PC-9 (cell line): ENCODE results near the gene PTPRT. TPM values are rescaled to one million over a fixed set of nuclear protein-coding genes. Genes with fewer than 3 reads are reported as not detected.

Experiments
- BruUV-seq: library from RNA; stranded (reverse); fragments of 400-500 nt; replicated peaks from 2 replicates; lab custom pipeline; 2021; lab: Mats Ljungman, UMichigan
- CTCF ChIA-PET: fragments of 300-600 bp; sonication (Branson Sonifier 250); formaldehyde crosslinking; loops from one replicate; lab custom pipeline; 2022; ENCODE audit warnings: antibody characterized with exemption; lab: Charles Lee
- POLR2A ChIA-PET: fragments of 300-600 bp; sonication (Branson Sonifier 250); formaldehyde crosslinking; loops from one replicate; lab custom pipeline; 2022; ENCODE audit warnings: antibody characterized with exemption; ENCODE audit not compliant: unreplicated experiment; lab: Charles Lee
- DNase-seq, 2 experiments: peaks; one replicate each; pipeline versions ENCODE4 v3.0.0 to v3.0.0-alpha.2; 2015 to 2022; ENCODE audit warnings: mixed read lengths in 1 of 2
- H2AFZ ChIP-seq: fragments of 200-600 bp; sonication (generic); 2 replicates; pipeline ENCODE4 v1.8.1; 2017; ENCODE audit warnings: antibody characterized with exemption
- H3F3A ChIP-seq: fragments of 200-600 bp; sonication (generic); 2 replicates; pipeline ENCODE4 v1.8.1; 2017; ENCODE audit warnings: antibody characterized with exemption, mild to moderate bottlenecking, low read depth; ENCODE audit not compliant: insufficient read depth
- H3K27ac ChIP-seq: fragments of 200-600 bp; sonication (generic); 2 replicates; pipeline ENCODE4 v1.6.1; 2016; ENCODE audit warnings: mixed run types
- H3K27me3 ChIP-seq: fragments of 200-600 bp; sonication (generic); 2 replicates; pipeline ENCODE4 v1.6.1; 2016; ENCODE audit warnings: low read depth, mixed run types; ENCODE audit not compliant: insufficient read depth
- H3K36me3 ChIP-seq: fragments of 200-600 bp; sonication (generic); 2 replicates; pipeline ENCODE4 v1.6.1; 2016; ENCODE audit warnings: low read depth, mixed run types
- H3K4me1 ChIP-seq: fragments of 200-600 bp; sonication (generic); replicated peaks from 2 replicates; pipeline ENCODE4 v1.6.1; 2016; ENCODE audit warnings: mixed run types; ENCODE audit not compliant: insufficient read depth
- H3K4me2 ChIP-seq: fragments of 200-600 bp; sonication (generic); 2 replicates; pipeline ENCODE4 v1.6.1; 2017; ENCODE audit warnings: mixed run types
- H3K4me3 ChIP-seq: fragments of 200-600 bp; sonication (generic); 2 replicates; pipeline ENCODE4 v1.6.1; 2016; ENCODE audit warnings: mixed run types
- H3K79me2 ChIP-seq: fragments of 200-600 bp; sonication (generic); 2 replicates; pipeline ENCODE4 v1.6.1; 2017; ENCODE audit warnings: low read depth, mixed run types
- H3K9me2 ChIP-seq: fragments of 200-600 bp; sonication (generic); 2 replicates; pipeline ENCODE4 v1.8.1; 2017; ENCODE audit warnings: mild to moderate bottlenecking; ENCODE audit not compliant: insufficient read depth
- H3K9me3 ChIP-seq: fragments of 200-600 bp; sonication (generic); 2 replicates; pipeline ENCODE4 v1.8.1; 2016; ENCODE audit warnings: low read depth; ENCODE audit not compliant: insufficient read depth
- H4K20me1 ChIP-seq: fragments of 200-600 bp; sonication (generic); 2 replicates; pipeline ENCODE4 v1.8.1; 2017; ENCODE audit not compliant: insufficient read depth
- EZH2 ChIP-seq: fragments of 200-600 bp; sonication (generic); IDR thresholded peaks from 2 replicates; pipeline ENCODE4 v1.8.0; 2017; ENCODE audit warnings: antibody characterized with exemption, low read depth
- intact Hi-C: fragments of 100-400 bp; cut with micrococcal nuclease; formaldehyde crosslinking; loops from one replicate; pipeline ENCODE4 v1.10.0; 2022; ENCODE audit not compliant: unreplicated experiment
- total RNA-seq: library from RNA; stranded (reverse); gene quantifications from 2 replicates; pipeline ENCODE4 v1.2.3, GENCODE V29; 2021
- TF ChIP-seq, protein P1 (sequence below): fragments of 200-600 bp; sonication (generic); conservative IDR thresholded peaks from 2 replicates; pipeline ENCODE4 v1.6.1; 2017; ENCODE audit warnings: mixed run types, antibody characterized with exemption, mild to moderate bottlenecking, moderate library complexity

PTPRT gene
- total RNA-seq, 1 experiment from 2014 or later: not detected

DNA sequence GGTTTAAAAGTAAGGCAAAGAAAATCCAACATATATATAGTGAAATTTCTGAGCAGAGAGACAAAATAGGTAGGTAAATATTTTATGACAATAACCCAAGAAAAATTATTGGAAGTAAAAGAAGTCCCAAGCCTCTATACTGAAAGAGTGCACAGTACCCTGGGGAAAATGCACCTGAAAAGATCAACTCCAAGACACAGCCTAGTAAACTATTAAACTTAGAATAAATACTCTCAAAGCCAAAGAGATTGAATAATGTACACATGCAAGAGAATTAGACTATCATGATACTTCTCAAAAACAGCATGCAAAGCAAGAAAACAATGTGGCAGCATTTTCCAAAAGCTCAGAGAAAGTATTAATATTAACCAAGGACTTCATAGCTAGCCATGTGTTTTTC is 894.7 kb downstream of the PTPRT start:
- H3K9me3 ChIP-seq: no peaks in the 10 kb centered on the region
- no peaks in the 10 kb centered on the region for H3K27me3 ChIP-seq
- H2AFZ ChIP-seq: no peak overlapping the region
- no TSS peak for BruUV-seq
- H3K36me3 ChIP-seq: no peaks in the 10 kb centered on the region
- H3K79me2 ChIP-seq: no peaks in the 10 kb centered on the region
- no peak for DNase-seq
- no peak overlapping the region for H3K4me3 ChIP-seq
- ChIA-PET CTCF (no interaction called here), POLR2A (no interaction called here)
- no peak overlapping the region for H3K27ac ChIP-seq
- TF ChIP-seq, protein P1, sequence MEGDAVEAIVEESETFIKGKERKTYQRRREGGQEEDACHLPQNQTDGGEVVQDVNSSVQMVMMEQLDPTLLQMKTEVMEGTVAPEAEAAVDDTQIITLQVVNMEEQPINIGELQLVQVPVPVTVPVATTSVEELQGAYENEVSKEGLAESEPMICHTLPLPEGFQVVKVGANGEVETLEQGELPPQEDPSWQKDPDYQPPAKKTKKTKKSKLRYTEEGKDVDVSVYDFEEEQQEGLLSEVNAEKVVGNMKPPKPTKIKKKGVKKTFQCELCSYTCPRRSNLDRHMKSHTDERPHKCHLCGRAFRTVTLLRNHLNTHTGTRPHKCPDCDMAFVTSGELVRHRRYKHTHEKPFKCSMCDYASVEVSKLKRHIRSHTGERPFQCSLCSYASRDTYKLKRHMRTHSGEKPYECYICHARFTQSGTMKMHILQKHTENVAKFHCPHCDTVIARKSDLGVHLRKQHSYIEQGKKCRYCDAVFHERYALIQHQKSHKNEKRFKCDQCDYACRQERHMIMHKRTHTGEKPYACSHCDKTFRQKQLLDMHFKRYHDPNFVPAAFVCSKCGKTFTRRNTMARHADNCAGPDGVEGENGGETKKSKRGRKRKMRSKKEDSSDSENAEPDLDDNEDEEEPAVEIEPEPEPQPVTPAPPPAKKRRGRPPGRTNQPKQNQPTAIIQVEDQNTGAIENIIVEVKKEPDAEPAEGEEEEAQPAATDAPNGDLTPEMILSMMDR: no peak
- TF ChIP-seq EZH2: no peak
- intact Hi-C loops: no loop called here
- H3K4me2 ChIP-seq: no peak overlapping the region
- no peaks in the 10 kb centered on the region for H3K9me2 ChIP-seq
- no peaks in the 10 kb centered on the region for H4K20me1 ChIP-seq
- no peaks in the 10 kb centered on the region for H3K4me1 ChIP-seq
- H3F3A ChIP-seq: no peaks in the 10 kb centered on the region

DNA sequence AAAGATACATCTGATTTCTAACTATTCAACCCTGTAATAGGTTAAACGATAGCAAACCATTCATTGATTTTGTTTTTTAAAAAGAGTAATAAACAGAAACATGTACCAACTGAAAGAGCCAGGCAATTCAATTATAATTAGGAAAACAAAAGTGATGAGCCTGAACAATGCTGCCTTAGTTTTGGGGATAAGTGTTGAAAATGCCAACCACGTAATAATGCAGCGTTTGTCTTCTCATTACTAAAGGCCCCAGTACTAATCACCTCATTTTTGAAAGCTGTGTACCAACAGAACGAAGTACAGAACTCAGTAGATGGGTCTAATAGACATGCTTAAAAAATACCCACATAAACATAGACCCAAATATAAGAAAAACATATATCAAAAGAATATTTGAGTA is 907.9 kb downstream of the PTPRT start:
- Histone ChIP-seq H3K79me2 (no peaks in the 10 kb centered on the region), H2AFZ (no peak overlapping the region), H3K4me2 (no peak overlapping the region), H3K27ac (no peak overlapping the region), H3K4me3 (no peak overlapping the region), H3K27me3 (no peaks in the 10 kb centered on the region), H3K9me2 (no peaks in the 10 kb centered on the region), H3F3A (no peaks in the 10 kb centered on the region), H4K20me1 (no peaks in the 10 kb centered on the region), H3K36me3 (no peaks in the 10 kb centered on the region), H3K4me1 (no peaks in the 10 kb centered on the region), H3K9me3 (no peaks in the 10 kb centered on the region)
- no peak for DNase-seq
- ChIA-PET POLR2A (no interaction called here), CTCF (no interaction called here)
- intact Hi-C loops: no loop called here
- BruUV-seq: no TSS peak
- TF ChIP-seq EZH2: no peak
- TF ChIP-seq, protein P1: no peak

DNA sequence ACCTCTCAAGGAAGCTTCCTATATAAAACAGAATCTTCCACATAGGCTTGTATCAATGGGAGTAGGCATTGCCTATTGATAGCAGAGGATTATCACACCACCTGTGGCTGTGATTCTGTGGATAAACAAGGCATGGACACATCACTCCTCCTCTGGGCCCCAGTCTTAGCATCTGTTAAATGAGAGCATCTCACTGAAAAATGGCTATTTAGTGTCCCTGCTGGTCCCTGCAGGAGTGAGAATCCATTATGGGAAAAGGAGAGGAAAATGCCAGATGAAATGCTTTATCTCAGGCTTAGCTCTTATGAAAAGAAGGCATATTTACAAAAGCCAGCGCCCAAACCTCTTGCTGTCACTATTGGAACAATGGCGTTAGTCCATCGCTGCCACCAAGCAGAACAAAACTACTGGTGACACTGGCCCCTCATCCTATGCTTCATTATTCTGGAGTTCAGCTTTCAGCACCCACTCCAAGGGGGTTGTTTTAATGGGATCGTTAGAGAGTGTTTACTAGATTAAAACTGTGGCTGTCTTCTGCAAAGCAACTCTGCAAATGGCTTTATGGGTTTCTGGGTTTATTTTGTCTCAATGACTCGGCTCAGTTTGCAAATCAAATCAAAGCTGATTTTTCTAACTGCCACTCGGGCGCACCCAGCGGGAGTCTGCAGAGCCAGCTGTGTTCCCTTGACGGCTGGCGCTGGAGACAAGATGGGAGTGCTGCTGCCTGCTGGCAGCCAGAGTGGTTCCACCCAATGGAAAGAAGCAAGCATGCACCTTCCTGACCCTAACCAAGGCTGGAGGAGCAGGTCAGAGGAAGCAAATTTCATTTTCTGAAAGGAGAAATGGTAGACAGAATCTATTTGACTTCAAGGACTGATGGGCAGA is 912.7 kb downstream of the PTPRT start:
- H3K9me3 ChIP-seq: no peaks in the 10 kb centered on the region
- no peaks in the 10 kb centered on the region for H3F3A ChIP-seq
- no TSS peak for BruUV-seq
- ChIA-PET POLR2A (no interaction called here), CTCF (no interaction called here)
- DNase-seq: no peak
- no peaks in the 10 kb centered on the region for H3K36me3 ChIP-seq
- H3K4me2 ChIP-seq: no peak overlapping the region
- no peak for TF ChIP-seq EZH2
- TF ChIP-seq, protein P1: no peak
- H3K27ac ChIP-seq: no peak overlapping the region
- intact Hi-C loops: no loop called here
- H2AFZ ChIP-seq: no peak overlapping the region
- H3K27me3 ChIP-seq: no peaks in the 10 kb centered on the region
- no peaks in the 10 kb centered on the region for H3K79me2 ChIP-seq
- H3K9me2 ChIP-seq: no peaks in the 10 kb centered on the region
- no peaks in the 10 kb centered on the region for H4K20me1 ChIP-seq
- H3K4me3 ChIP-seq: no peak overlapping the region
- H3K4me1 ChIP-seq: no peaks in the 10 kb centered on the region
